ENCODE data around the gene MAP3K12.

DNA sequence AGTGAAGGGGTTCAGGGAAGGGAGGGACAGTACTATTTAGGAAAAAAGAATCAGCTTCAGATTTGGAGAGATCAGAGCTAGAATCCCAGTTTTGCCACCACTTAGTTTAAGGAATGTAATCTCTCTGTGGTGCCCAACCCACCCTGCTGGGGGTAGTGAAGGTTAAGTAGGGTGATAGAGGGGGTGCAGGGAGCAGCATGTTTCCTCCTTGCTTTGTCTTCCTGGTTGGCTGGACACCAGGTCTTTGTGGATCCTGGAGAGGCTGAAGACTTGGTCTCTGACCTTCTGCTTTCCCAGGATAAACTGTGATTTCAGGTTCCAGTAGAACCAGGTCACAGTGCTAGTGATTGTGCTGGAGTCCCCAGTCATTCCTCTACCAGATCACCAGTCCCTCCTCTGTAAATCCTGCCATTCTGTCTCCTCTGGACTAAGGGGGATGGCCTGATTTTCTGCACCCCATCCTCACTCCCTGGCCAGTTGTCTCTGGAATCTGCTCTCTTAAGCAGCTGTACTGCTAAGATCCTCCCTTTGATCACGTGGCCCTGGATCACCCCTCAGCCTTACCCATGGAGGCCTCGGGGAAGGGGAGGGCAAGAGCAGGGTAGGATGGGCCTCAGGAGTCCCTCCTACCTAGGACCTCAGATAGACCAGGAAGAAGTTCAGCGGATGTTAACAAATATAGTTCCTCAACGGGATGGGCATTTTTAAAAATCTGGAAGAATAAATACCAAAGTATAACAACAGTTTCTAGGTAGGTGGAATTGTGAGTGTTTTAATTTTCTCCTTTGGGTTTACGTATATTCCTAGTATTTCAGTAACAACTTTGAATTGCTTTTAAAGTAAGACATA is 3.1 kb downstream of the MAP3K12 start:
- TF ChIP-seq, protein P1, sequence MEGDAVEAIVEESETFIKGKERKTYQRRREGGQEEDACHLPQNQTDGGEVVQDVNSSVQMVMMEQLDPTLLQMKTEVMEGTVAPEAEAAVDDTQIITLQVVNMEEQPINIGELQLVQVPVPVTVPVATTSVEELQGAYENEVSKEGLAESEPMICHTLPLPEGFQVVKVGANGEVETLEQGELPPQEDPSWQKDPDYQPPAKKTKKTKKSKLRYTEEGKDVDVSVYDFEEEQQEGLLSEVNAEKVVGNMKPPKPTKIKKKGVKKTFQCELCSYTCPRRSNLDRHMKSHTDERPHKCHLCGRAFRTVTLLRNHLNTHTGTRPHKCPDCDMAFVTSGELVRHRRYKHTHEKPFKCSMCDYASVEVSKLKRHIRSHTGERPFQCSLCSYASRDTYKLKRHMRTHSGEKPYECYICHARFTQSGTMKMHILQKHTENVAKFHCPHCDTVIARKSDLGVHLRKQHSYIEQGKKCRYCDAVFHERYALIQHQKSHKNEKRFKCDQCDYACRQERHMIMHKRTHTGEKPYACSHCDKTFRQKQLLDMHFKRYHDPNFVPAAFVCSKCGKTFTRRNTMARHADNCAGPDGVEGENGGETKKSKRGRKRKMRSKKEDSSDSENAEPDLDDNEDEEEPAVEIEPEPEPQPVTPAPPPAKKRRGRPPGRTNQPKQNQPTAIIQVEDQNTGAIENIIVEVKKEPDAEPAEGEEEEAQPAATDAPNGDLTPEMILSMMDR (IDR thresholded peaks at IDR 0.05; ENCODE audit: low read length): no peak
- no peak for TF ChIP-seq EZH2 (IDR thresholded peaks at IDR 0.05; ENCODE audit: borderline replicate concordance, low read length)
